T-helper 1 cell (primary cell): ENCODE results near the gene MRPL51.

Source experiments
- DNase-seq, 5 donors: peaks; one replicate each; pipeline ENCODE4 v3.0.0-alpha.2; 2012 to 2020

MRPL51 gene

DNA sequence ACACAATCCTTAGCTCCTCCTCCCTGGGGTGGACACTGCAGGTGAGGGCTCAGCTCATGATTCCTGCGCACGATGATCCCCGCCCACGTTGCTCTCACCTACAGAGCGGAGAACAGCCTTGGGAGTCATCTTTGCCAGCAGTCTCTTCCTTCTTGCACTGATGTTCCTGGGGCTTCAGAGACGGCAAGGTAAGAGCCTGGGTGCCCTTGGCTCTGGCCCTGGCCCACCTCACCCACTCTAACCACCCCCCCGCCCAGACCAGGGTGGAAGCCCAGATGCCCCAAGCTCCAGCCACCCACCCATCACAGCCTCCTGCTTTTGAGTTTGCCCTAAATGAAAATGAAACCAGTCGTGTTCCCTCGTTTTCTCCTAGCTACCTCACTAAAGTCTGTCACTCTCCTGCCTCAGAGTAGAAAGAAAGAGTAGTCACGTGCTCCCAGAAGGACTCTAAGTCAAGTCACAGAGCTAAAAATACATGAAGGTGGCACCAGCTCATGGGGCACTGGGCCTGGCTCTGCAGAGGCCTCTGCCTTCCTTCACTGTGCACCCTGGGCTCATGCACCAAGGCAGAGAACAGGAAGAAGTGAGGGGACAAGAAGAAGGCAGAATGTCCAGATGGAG is 32.2 kb downstream of the MRPL51 start:
- DNase-seq = peak in 1 of 5 donors; percentile 72

DNA sequence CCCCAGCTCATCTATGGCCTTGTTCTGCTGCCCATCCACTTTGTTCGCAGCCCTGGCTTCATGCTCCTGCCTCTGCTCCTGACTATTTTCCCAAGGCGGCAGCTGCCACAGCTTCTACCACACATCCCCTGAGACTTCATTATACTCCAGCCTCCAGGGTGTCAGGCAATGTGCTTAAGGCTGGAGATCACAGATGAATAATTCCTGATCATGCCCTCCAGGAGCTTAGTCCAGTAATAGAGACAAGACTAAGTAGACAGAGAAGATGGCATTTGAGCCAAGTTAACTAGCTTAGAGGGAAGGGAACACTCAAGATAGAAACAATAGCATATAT is 34.1 kb downstream of the MRPL51 start:
- DNase-seq = no peak

DNA sequence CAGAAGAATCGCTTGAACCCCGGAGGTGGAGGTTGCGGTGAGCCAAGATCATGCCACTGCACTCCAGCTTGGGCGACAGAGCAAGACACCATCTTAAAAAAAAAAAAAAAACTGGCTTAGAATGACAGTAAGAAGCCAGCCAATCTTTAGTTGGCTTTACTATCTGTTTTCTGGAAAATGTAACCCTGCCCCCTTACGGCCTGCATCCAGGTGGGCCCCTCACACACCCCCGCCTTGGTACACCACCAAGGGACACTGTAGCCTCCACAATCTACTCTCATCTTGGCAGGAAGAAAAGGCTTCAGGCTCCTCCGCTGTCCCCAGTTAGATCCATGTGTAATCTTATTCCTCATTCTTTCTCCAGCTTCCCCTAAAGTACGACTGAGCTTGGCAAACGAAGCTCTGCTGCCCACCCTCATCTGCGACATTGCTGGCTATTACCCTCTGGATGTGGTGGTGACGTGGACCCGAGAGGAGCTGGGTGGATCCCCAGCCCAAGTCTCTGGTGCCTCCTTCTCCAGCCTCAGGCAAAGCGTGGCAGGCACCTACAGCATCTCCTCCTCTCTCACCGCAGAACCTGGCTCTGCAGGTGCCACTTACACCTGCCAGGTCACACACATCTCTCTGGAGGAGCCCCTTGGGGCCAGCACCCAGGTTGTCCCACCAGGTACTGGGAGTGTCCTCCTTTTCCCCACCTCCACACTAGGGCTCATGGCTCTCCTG is 34.6 kb downstream of the MRPL51 start:
- DNase-seq = no peak

DNA sequence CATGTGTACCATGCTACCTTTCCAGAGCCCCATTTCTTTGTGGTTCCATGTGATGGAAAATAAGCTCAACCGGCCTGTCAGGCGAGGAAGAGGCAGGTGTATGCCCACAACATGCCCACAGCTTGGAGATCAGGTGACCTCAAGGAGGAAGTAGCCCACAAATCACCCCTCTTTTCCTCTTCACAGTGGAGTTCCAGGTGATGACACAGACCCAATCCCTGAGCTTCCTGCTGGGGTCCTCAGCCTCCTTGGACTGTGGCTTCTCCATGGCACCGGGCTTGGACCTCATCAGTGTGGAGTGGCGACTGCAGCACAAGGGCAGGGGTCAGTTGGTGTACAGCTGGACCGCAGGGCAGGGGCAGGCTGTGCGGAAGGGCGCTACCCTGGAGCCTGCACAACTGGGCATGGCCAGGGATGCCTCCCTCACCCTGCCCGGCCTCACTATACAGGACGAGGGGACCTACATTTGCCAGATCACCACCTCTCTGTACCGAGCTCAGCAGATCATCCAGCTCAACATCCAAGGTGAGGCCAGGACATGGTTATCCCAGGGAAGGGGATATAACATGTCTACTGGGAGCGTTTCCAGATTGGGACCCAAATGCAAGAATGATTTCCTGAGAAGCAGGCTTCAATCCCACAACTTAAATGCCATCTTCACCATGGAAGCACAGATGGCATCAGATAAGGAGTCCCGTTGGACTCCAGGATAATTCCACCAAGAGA is 35.7 kb downstream of the MRPL51 start:
- no peak for DNase-seq

DNA sequence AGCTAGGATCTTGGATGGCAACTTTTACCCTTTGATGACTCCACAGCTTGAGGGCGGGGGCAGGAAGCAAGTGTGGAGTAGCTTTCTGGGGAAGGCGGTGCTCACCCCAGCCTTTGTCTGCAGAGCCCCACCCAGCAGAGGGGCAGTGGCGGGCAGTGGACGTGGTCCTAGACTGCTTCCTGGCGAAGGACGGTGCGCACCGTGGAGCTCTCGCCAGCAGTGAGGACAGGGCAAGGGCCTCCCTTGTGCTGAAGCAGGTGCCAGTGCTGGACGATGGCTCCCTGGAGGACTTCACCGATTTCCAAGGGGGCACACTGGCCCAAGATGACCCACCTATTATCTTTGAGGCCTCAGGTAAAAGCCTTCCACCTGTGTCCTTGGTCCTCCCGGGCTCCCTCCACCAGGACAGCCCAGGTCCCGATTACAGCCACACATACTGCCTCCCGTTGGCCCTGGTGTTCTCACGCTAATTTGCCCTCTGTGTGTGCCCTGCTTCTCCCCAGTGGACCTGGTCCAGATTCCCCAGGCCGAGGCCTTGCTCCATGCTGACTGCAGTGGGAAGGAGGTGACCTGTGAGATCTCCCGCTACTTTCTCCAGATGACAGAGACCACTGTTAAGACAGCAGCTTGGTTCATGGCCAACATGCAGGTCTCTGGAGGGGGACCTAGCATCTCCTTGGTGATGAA is 40.0 kb downstream of the MRPL51 start:
- DNase-seq = peak in 2 of 5 donors; percentile 19 to 44

DNA sequence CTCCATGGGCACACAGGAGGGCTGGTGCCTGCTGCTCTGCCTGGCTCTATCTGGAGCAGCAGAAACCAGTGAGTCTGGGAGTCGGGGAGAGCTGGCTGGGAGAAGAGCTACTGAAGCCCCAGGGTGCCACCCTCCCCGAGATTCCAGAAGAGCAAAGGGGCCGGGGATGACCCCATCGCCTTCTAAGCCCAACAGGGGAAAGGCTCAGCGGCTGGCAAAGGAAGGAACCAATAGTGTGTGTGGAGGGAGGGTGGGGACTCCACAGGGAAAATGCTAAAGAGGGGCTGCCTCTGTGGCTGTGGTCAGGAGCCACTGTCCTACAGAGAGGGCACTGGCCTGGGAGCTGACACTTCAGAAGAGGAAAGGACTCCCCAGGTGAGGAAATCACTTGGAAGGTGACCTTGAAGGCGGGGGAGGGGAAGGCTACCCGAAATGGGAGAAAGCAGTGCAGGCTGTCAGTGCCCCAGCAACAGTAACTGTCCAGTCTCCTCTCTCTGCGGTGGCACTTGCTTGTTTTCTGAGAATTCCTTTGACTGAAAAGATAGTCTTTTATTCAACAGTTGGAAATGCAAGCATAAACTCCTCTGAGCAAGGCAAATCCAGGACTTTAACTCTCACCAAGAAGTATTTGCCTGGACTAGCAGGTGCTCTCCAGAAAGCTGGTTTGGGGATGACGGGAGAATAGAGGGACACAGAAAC is 40.7 kb downstream of the MRPL51 start:
- no peak for DNase-seq

DNA sequence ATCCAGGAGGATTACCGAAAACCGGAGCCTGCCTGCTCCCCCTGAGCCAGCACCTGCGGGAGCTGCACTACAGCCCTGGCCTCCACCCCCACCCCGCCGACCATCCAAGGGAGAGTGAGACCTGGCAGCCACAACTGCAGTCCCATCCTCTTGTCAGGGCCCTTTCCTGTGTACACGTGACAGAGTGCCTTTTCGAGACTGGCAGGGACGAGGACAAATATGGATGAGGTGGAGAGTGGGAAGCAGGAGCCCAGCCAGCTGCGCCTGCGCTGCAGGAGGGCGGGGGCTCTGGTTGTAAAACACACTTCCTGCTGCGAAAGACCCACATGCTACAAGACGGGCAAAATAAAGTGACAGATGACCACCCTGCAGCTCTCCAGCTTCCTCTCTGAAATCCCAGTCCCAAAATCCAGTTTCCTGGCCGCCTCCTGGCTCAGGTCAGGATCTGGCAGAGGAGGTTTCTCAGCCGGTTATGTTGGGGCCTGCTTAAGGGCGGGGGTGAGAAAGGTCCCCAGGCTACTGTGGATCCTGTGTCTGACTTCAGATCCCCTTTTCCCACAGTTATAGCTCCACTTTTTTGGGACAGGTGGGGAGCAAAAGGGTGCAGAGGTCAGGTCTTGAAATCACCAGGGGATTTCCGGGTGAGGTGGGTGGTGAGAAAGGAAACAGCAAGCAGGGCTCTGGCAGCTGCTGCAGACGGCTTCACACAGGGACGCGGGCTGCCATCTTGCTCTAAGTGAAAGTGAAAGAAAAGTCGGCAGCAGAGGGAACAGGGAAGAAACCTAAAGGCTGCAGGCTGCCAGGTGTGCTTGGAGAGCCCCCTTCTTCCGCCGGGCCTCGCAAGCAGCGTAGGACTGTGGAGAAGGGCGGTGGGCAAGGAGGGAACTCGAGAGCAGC is 41.5 kb downstream of the MRPL51 start, which contains the start of gene TAPBPL:
TAPBPL (plus strand) TSS at position 695 of the 897 bp plus-strand sequence. CDS start 207 bp downstream, outside the sequence.
- peak; percentile 75 to 88 (median 78) for DNase-seq

DNA sequence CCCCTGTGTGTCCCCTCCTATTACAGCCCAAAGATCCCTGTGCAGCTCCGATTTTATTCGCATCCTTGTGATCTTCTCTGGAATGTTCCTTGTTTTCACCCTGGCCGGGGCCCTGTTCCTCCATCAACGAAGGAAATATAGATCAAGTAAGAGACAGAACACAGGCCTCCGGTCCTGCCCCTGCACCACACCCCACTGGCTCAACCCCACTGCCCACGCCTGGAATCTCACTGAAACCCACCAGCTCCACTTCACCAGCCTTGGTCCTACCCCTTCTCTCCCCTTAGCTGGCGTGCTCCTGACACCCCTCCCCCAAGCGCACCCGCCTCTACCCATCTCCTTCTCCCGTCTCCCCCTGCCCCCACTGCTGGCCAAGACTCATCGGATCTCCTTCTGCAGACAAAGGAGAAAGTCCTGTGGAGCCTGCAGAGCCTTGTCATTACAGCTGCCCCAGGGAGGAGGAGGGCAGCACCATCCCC is 42.2 kb downstream of the MRPL51 start:
- no peak for DNase-seq

DNA sequence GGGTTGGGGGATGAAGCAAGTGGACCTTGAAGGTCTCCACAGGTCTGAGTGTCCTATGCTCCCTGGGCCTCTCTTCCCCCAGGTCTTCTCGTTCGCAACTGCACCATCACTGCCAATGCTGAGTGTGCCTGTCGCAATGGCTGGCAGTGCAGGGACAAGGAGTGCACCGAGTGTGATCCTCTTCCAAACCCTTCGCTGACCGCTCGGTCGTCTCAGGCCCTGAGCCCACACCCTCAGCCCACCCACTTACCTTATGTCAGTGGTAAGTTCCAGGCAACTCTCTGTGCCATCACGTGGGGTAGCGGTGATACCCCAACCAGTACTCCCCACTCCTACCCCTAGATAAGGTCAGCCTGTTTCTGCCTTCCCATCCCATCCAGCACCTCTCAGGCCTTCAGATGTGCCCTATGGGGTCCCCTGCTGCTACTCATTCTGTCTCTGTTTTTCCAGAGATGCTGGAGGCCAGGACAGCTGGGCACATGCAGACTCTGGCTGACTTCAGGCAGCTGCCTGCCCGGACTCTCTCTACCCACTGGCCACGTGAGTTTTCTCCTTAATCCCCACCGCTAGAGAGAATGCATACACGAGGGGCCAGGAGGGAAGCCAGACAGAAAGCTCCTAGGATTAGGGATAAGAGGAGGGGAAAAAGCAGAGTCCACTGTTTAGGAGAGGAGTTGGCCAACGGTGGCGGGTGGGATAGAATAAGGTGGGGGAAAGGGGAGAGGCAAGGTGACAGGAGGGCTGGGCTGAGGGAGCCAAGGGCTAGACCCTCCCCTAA is 42.8 kb downstream of the MRPL51 start:
- DNase-seq = no peak

DNA sequence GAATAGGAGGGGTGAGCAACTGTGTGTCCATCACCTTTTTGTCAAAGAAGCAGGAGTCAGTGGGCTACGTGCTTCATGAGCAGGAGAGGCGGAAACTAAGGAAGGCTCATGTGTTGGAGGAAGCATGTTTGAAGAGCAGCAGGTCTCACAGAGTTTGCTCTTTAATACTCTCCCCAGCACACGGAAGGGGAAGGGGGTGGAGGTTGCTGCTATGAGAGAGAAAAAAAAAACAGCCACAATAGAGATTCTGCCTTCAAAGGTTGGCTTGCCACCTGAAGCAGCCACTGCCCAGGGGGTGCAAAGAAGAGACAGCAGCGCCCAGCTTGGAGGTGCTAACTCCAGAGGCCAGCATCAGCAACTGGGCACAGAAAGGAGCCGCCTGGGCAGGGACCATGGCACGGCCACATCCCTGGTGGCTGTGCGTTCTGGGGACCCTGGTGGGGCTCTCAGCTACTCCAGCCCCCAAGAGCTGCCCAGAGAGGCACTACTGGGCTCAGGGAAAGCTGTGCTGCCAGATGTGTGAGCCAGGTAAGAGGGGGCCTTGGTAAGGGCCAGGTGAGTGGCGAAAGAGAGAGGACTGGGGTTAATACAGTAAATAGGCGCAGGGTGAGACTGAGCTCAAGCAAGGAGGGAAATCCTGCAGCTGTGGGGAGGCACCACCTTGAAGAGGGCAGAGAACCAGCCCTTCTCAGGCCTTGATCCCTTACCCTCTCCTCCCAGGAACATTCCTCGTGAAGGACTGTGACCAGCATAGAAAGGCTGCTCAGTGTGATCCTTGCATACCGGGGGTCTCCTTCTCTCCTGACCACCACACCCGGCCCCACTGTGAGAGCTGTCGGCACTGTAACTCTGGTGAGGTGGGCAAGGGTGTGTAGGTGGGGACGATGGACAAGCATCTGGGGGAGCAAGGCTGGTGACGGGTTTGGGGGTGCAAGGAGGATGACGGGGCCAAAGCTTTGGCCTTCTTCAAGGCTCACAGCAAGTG is 48.1 kb downstream of the MRPL51 start, which contains the start of gene CD27:
CD27 (plus strand) TSS at position 252 of the 985 bp plus-strand sequence; CDS start at position 393, 141 bp downstream.
- peak in 2 of 5 donors; percentile 21 to 53 for DNase-seq

DNA sequence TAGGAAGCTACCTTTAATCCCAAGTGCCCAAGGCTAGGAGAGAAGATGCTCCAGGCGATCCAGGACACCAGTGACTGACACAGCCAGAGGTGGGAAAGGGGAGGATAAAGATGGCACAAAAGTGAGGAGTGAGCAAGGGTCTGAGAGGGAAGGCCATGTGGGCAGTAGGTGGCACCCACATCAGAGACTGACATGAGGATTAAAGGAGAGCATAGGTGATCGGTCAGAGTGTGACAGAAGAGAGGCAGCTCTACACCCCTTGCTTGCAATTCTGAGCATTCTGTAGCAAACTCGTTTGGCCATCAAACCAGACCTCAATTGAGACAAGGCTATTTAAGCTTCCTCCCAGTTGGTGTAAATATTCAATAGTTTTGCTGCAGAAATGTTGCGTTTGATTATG is 49.0 kb downstream of the MRPL51 start:
- DNase-seq = no peak

DNA sequence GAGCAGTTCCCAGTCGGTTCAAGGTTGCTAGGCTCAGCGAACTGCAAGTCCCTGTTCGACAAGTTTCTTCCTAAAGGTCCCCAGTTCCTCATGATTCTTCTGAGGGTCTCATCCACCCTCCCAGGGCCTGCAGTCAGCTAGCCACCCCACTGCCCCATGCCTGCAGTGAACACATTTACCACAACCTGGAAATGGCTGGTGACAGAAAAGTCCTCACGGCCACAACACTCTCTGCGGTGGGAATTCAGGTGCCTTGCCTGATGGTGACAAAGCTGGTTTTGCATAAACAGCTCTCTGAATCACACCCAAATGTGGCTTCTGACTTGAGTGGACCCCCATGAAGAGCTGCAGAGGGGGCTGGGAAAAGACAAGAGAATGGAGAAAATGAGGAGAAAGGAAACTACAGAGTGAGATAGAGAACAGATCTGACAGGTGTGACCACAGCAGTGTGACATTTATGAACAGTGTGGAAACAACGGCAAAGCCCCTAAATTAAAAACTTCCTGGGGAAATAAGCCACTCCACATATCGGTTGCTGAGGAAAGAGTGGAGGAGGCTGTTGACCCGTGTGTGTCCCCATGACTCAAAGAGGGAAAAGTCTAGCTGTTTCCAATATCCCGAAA is 49.6 kb downstream of the MRPL51 start:
- peak in 1 of 5 donors; percentile 42 for DNase-seq

DNA sequence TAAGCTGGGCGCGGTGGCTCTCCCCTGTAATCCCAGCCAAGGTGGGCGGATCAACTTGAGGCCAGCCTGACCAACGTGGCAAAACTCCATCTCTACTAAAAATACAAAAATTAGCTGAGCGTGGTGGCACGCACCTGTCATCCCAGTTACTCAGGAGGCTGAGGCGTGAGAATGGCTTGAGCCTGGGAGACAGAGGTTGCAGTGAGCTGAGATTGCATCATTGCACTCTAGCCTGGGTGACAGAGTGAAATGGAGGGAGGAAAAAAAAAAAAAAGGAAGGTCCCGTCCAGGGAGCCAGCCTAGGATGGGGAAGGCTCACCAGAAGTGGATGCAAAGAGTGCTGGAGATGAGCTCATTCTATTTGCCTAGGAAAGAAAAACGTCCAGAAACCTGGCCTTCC is 50.2 kb downstream of the MRPL51 start:
- DNase-seq = no peak
